ENCODE data around the gene CYSRT1.

CYSRT1 gene

GRCh38 chr9:137224830-137225694, at the start of gene CYSRT1:
Gene CYSRT1, plus strand, starts transcription at chr9:137225174. Its CDS starts 448 bp downstream, at chr9:137225622.
- peak within 1 kb of the TSS; percentile 85 to 94 (median 91) for H3K9ac ChIP-seq
- H3K27ac ChIP-seq, result peak within 1 kb of the TSS; percentile 73 to 91 (median 87); a peak in 21 of 22 replicates
- H3K4me2 ChIP-seq, result peak within 1 kb of the TSS; percentile 93 to 99 (median 97)

DNA sequence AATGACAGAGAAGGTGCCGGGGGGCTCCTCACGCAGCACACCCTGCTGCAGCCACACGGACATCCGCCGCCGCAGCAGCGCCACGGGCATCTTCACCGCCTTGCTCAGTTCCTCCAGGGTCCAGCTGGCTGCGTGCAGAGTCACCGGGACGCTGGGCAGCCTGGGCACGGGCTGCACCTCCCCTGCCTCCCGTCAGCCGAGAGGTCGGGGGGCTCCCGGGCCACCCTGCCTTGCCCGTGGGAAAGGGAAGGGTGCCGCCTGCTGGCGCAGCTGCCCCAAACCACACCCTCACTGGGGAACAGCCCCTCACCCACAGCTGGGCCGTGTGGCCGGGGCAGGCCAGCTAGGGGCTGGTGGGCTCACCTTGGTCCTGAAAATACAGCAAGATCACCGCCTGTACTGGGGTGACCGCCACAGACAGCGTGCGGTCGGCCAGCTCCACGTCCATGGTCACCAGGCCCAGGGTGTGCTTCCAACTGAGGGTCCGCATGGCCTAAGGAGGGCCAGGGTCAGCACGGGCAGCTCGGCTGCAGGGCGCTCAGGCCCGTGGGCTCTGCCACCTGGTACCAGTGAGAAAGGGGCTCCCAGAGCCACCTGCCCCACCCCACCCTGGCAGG, 49.5 kb upstream of the CYSRT1 start:
- H3K9me3 ChIP-seq (replicated peaks in 1 of 11), result no peaks in the 10 kb centered on the region
- no peak overlapping the region for H3K27ac ChIP-seq
- H3K4me1 ChIP-seq, result peaks cover 33 to 74% (median 68%) of the 10 kb centered on the region in 10 experiments
- peaks cover 20 to 39% (median 36%) of the 10 kb centered on the region in 11 experiments for H3K36me3 ChIP-seq
- H4K20me1 ChIP-seq, result peaks cover 0 to 85% (median 37%) of the 10 kb centered on the region in 11 experiments; a peak in 18 of 22 replicates
- H3K9ac ChIP-seq, result peak overlapping the region in 1 of 11 experiments; percentile 41; a peak in 2 of 22 replicates
- peaks cover 0 to 49% (median 0%) of the 10 kb centered on the region in 11 experiments; a peak in 6 of 22 replicates for H3K27me3 ChIP-seq
- H3K4me2 ChIP-seq, result peak overlapping the region in 10 of 11 experiments; percentile 18 to 100 (median 63); a peak in 19 of 22 replicates
- H3K4me3 ChIP-seq, result peak overlapping the region in 1 of 10 experiments; percentile 35; a peak in 1 of 20 replicates
- no peak for TF ChIP-seq Cebpa-rat (IDR thresholded peaks at IDR 0.05)

More at GRCh38 chr9:137224830-137225694, at the start of gene CYSRT1:
- peaks cover 0 to 3% (median 0%) of the 10 kb centered on the region in 11 experiments; a peak in 3 of 22 replicates for H4K20me1 ChIP-seq
- H3K36me3 ChIP-seq, result peaks cover 0 to 4% (median 0%) of the 10 kb centered on the region in 11 experiments; a peak in 1 of 22 replicates
- TF ChIP-seq Cebpa-rat (IDR thresholded peaks at IDR 0.05), result no peak
- peak within 1 kb of the TSS; percentile 67 to 87 (median 74) for H3K4me3 ChIP-seq
- H3K9me3 ChIP-seq (replicated peaks in 1 of 11), result no peaks in the 10 kb centered on the region
- H3K27me3 ChIP-seq, result no peaks in the 10 kb centered on the region
- peaks cover 38 to 72% (median 62%) of the 10 kb centered on the region in 10 experiments for H3K4me1 ChIP-seq

DNA sequence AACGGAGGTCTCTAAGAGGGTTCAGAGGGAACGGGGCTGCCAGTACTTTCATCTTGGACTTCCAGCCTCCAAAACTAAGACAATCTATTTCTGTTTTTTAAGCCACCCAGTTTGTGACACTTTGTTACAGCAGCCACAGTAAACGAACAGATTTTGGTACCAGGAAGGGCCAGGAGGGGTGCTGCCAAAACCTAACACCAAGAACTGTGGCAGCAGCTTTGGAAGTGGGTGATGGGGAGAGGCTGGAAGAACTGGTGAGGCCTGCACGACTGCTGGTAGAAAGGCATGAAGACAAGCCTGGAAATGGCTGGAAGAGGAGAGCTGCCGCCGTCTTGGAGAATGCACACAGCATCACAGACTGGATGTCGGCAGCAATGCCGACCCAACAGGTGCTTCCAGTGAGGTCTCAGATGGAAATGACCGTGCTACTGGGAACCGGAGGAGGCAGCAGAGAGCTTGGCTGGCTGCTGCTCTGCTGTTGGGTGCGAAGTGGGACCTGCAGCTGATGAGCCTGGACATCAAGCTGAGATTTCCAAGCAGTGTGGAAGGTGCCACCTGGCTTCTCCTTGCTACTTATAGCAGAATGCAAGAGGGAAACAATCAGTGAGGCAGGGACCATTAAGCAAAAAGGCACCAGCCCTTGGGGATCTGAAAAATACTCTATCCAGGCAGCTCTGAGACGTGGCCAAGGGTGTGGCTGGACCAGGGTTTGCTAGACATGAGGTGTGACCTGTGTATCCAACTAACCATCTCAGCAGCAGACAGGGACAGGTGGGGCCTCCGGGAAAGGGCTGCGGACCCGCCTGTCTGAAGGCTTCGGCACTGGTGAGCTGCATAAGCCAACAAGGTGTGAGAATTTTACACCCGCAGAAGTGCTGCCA, 48.4 kb upstream of the CYSRT1 start:
- Histone ChIP-seq H3K9ac (no peak overlapping the region), H4K20me1 (peaks cover 0 to 85% (median 37%) of the 10 kb centered on the region in 11 experiments; a peak in 18 of 22 replicates), H3K4me3 (no peak overlapping the region), H3K4me2 (peak overlapping the region in 6 of 11 experiments; percentile 54 to 100 (median 82); a peak in 5 of 22 replicates), H3K9me3 (replicated peaks in 1 of 11) (no peaks in the 10 kb centered on the region), H3K4me1 (peaks cover 33 to 64% (median 57%) of the 10 kb centered on the region in 10 experiments), H3K27ac (no peak overlapping the region), H3K36me3 (peaks cover 31 to 50% (median 46%) of the 10 kb centered on the region in 11 experiments), H3K27me3 (peaks cover 0 to 39% (median 0%) of the 10 kb centered on the region in 11 experiments; a peak in 6 of 22 replicates)
- no peak for TF ChIP-seq Cebpa-rat (IDR thresholded peaks at IDR 0.05)

- H3K27ac ChIP-seq, result peak overlapping the region in 8 of 11 experiments; percentile 22 to 68 (median 46); a peak in 13 of 22 replicates
- peaks cover 49 to 67% (median 63%) of the 10 kb centered on the region in 11 experiments for H3K36me3 ChIP-seq
- no peak for TF ChIP-seq Cebpa-rat (IDR thresholded peaks at IDR 0.05)
- H3K27me3 ChIP-seq, result peaks cover 0 to 22% (median 0%) of the 10 kb centered on the region in 11 experiments; a peak in 6 of 22 replicates
- peaks cover 29 to 46% (median 39%) of the 10 kb centered on the region in 10 experiments for H3K4me1 ChIP-seq
- H3K4me3 ChIP-seq, result no peak overlapping the region
- no peaks in the 10 kb centered on the region for H3K9me3 ChIP-seq (replicated peaks in 1 of 11)
- peak overlapping the region in 9 of 11 experiments; percentile 14 to 69 (median 44); a peak in 13 of 22 replicates for H3K9ac ChIP-seq
- H4K20me1 ChIP-seq, result peaks cover 0 to 83% (median 32%) of the 10 kb centered on the region in 11 experiments; a peak in 18 of 22 replicates
- peak overlapping the region in 7 of 11 experiments; percentile 16 to 80 (median 64); a peak in 12 of 22 replicates for H3K4me2 ChIP-seq
These were observed 46.6 kb upstream of the CYSRT1 start for GRCh38 chr9:137178201-137178938.

DNA sequence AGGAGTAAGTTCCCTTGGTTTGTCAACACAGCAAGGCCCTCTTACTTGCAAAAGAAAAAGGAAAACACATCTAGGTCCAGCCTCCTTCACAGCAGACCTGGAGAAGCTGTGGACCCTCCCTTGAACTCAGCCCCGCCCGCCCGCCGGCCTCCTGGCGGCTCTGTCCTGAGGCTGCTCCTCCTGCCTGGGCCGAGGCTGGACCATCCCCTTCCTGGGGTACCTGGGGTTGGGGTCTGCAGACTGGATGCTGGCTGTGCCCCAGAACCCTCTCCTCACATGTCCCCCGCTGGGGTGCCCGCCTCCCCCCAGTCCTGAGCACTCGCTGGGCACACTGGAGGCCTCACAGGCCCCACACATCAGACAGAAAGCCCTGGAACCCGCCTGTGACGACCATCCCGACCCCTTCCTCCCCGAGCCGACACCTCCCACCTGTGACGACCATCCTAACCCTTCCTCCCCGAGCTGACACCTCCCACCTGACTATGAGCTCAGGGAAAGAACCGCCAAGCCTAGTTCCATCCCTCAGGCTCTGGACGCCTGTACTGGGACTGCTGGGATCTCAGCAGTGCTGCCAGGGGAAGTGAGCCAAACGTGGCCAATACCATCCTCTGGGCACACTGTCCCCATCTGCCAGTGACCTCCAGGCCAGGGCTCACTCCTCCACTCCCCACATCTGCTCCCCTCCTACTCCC, 45.9 kb upstream of the CYSRT1 start:
- H3K36me3 ChIP-seq, result peaks cover 56 to 74% (median 71%) of the 10 kb centered on the region in 11 experiments
- H3K9me3 ChIP-seq (replicated peaks in 1 of 11), result no peaks in the 10 kb centered on the region
- H3K27ac ChIP-seq, result peak overlapping the region in 6 of 11 experiments; percentile 32 to 68 (median 54); a peak in 10 of 22 replicates
- H3K9ac ChIP-seq, result peak overlapping the region in 8 of 11 experiments; percentile 14 to 69 (median 46); a peak in 11 of 22 replicates
- peaks cover 0 to 16% (median 0%) of the 10 kb centered on the region in 11 experiments; a peak in 6 of 22 replicates for H3K27me3 ChIP-seq
- peaks cover 22 to 38% (median 32%) of the 10 kb centered on the region in 10 experiments for H3K4me1 ChIP-seq
- H3K4me3 ChIP-seq, result no peak overlapping the region
- TF ChIP-seq Cebpa-rat (IDR thresholded peaks at IDR 0.05), result no peak
- peak overlapping the region in 5 of 11 experiments; percentile 58 to 80 (median 67); a peak in 11 of 22 replicates for H3K4me2 ChIP-seq
- H4K20me1 ChIP-seq, result peaks cover 0 to 83% (median 28%) of the 10 kb centered on the region in 11 experiments; a peak in 18 of 22 replicates

DNA sequence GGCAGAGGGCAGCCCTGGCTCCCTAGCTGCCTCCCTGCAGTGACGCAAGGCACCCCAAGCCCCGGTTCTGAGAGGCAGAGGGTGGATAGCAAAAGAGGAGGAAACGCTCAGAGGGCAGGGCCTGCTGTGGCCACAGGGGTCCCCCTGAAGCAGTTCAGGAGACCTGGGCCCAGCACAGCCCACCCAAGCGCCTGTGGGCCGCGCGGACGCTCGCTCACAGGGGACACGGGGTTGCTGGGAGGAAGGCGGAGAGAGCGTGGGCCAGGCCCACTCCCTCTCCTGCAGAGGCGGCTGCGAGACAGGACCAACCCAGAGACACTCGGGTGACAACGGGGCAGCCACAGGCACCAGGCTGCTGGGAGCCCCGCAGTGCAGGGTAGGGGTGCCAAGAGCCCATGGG, 45.2 kb upstream of the CYSRT1 start:
- Histone ChIP-seq H3K4me2 (no peak overlapping the region), H3K4me3 (no peak overlapping the region), H3K4me1 (peaks cover 18 to 33% (median 26%) of the 10 kb centered on the region in 10 experiments), H3K9ac (no peak overlapping the region), H3K36me3 (peaks cover 62 to 81% (median 77%) of the 10 kb centered on the region in 11 experiments), H3K27ac (no peak overlapping the region), H4K20me1 (peaks cover 0 to 85% (median 30%) of the 10 kb centered on the region in 11 experiments; a peak in 18 of 22 replicates), H3K9me3 (replicated peaks in 1 of 11) (no peaks in the 10 kb centered on the region), H3K27me3 (peaks cover 0 to 11% (median 0%) of the 10 kb centered on the region in 11 experiments; a peak in 5 of 22 replicates)
- no peak for TF ChIP-seq Cebpa-rat (IDR thresholded peaks at IDR 0.05)

- H3K36me3 ChIP-seq, result peaks cover 69 to 88% (median 84%) of the 10 kb centered on the region in 11 experiments
- TF ChIP-seq Cebpa-rat (IDR thresholded peaks at IDR 0.05), result no peak
- H4K20me1 ChIP-seq, result peaks cover 0 to 87% (median 30%) of the 10 kb centered on the region in 11 experiments; a peak in 18 of 22 replicates
- no peak overlapping the region for H3K4me3 ChIP-seq
- H3K27me3 ChIP-seq, result peaks cover 0 to 4% (median 0%) of the 10 kb centered on the region in 11 experiments; a peak in 4 of 22 replicates
- H3K9me3 ChIP-seq (replicated peaks in 1 of 11), result no peaks in the 10 kb centered on the region
- H3K4me1 ChIP-seq, result peaks cover 14 to 28% (median 19%) of the 10 kb centered on the region in 10 experiments
- H3K9ac ChIP-seq, result no peak overlapping the region
- H3K27ac ChIP-seq, result no peak overlapping the region
- H3K4me2 ChIP-seq, result no peak overlapping the region
These were observed 44.5 kb upstream of the CYSRT1 start for GRCh38 chr9:137180491-137180890.

Measured in BLaER1 treated with 17β-estradiol and CSF1 and Interleukin-3, amounts not matched to agents 10 nM and 100 nM (cell line).